Testis (tissue), 3 donors: ENCODE results near the gene TMEFF1. TPM values are rescaled to one million over a fixed set of nuclear protein-coding genes. Genes with fewer than 3 reads are reported as not detected.

ENCODE experiments used
- DNase-seq: peaks from one replicate; pipeline ENCODE4 v3.0.0-alpha.2; 2019
- H3K27ac ChIP-seq, 2 donors: fragments of 200-600 bp; sonication (generic); one replicate each; pipeline ENCODE4 v1.5.1; 2019
- H3K27me3 ChIP-seq: fragments of 200-600 bp; sonication (generic); one replicate; pipeline ENCODE4 v1.5.1; 2019
- H3K36me3 ChIP-seq: fragments of 200-600 bp; sonication (generic); one replicate; pipeline ENCODE4 v1.5.1; 2017; ENCODE audit warnings: low read depth; ENCODE audit errors: missing control alignments
- H3K4me1 ChIP-seq: fragments of 200-600 bp; sonication (generic); one replicate; pipeline ENCODE4 v1.5.1; 2019
- H3K4me3 ChIP-seq, 2 donors: fragments of 200-600 bp; sonication (generic); one replicate each; pipeline ENCODE4 v1.5.1; 2017 to 2019
- H3K9me3 ChIP-seq: fragments of 200-600 bp; sonication (generic); one replicate; pipeline ENCODE4 v1.5.1; 2017
- CTCF ChIP-seq, 3 experiments: fragments of 450-650 bp in 2 of 3; fragments of 200-600 bp in 1 of 3; sonication (generic) in 1 of 3; IDR thresholded peaks; one replicate each; pipeline ENCODE4 v1.5.1; 2016 to 2019; ENCODE audit warnings: antibody characterized with exemption in 3 of 3, mild to moderate bottlenecking in 2 of 3, moderate library complexity in 1 of 3
- POLR2A ChIP-seq: fragments of 450-650 bp; IDR thresholded peaks from one replicate; pipeline ENCODE4 v1.6.1; 2017; ENCODE audit warnings: antibody characterized with exemption, mild to moderate bottlenecking, moderate library complexity
- WGBS, 2 donors: methylation state at CpG; one replicate each; pipeline ENCODE4 v1.1.5; 2018; 5-methylcytosine and 5-hydroxymethylcytosine counted together
- intact Hi-C: fragments of 100-400 bp; cut with DNase I; formaldehyde crosslinking; loops from one replicate; pipeline ENCODE4 v1.15.1; 2023; ENCODE audit warnings: low total_unique reads
- polyA plus RNA-seq: library from polyadenylated mRNA; stranded (reverse); fragments of 350-450 nt; fragmentation: Illumina TruSeq; extraction: RNeasy Lipid Tissue Mini Kit (QIAGEN cat#74804); gene quantifications from one replicate; pipeline ENCODE4 v1.2.3, GENCODE V29; 2014; ENCODE audit warnings: low read depth, low replicate concordance; ENCODE audit not compliant: insufficient read depth
- total RNA-seq, 2 donors: library from RNA; depleted of rRNA; stranded (reverse); fragments of >200 nt; gene quantifications; one replicate each; pipeline ENCODE4 v1.2.3, GENCODE V29; 2016

TMEFF1 gene
- total and polyA plus RNA-seq, 3 donors from 2014 or later: 2.3 to 8.7 (median 5.9) TPM

- intact Hi-C loops: no loop called here
- H3K9me3 ChIP-seq: no peaks in the 10 kb centered on the region
- H3K27me3 ChIP-seq: no peaks in the 10 kb centered on the region
- no peaks in the 10 kb centered on the region for H3K36me3 ChIP-seq
- H3K27ac ChIP-seq: no peak overlapping the region
- no peaks in the 10 kb centered on the region for H3K4me1 ChIP-seq
- TF ChIP-seq POLR2A (no peak), CTCF (IDR thresholded peaks at IDR 0.05) (no peak)
- DNase-seq: no peak
- H3K4me3 ChIP-seq: no peak overlapping the region
- 97 to 99% methylated on average over 6 of the region's 6 CpGs for WGBS, 2 donors
These were observed 4.9 kb upstream of the TMEFF1 start for GRCh38 chr9:100468041-100468440.

GRCh38 chr9:100472268-100472667 is 681 bp upstream of the TMEFF1 start:
- no peaks in the 10 kb centered on the region for H3K27me3 ChIP-seq
- no peaks in the 10 kb centered on the region for H3K36me3 ChIP-seq
- H3K4me3 ChIP-seq: peak overlapping the region in 1 of 2 donors; percentile 44
- TF ChIP-seq POLR2A (no peak), CTCF (IDR thresholded peaks at IDR 0.05) (no peak)
- DNase-seq: no peak
- 48 to 64% methylated on average over 3 of the region's 3 CpGs for WGBS, 2 donors
- no peak overlapping the region for H3K27ac ChIP-seq
- H3K4me1 ChIP-seq: no peaks in the 10 kb centered on the region
- no peaks in the 10 kb centered on the region for H3K9me3 ChIP-seq
- intact Hi-C loops: no loop called here

GRCh38 chr9:100473276-100474081 is 530 bp downstream of the TMEFF1 start:
- Histone ChIP-seq H3K4me1 (no peaks in the 10 kb centered on the region), H3K9me3 (no peaks in the 10 kb centered on the region), H3K36me3 (no peaks in the 10 kb centered on the region), H3K27ac (peak overlapping the region; percentile 39 to 56), H3K4me3 (peak overlapping the region; percentile 60 to 70), H3K27me3 (no peaks in the 10 kb centered on the region)
- WGBS, 2 donors: 0 to 1% methylated on average over 26 to 67 of the region's 108 CpGs
- DNase-seq: peak; percentile 19
- TF ChIP-seq POLR2A (no peak), CTCF (IDR thresholded peaks at IDR 0.05) (no peak)
- intact Hi-C loops: no loop called here

- Histone ChIP-seq H3K4me1 (no peaks in the 10 kb centered on the region), H3K9me3 (no peaks in the 10 kb centered on the region), H3K27me3 (no peaks in the 10 kb centered on the region), H3K27ac (peak overlapping the region in 1 of 2 donors; percentile 56), H3K4me3 (peak overlapping the region; percentile 60 to 70), H3K36me3 (no peaks in the 10 kb centered on the region)
- DNase-seq: peak; percentile 17
- TF ChIP-seq POLR2A: no peak
- WGBS, 2 donors: 25 to 35% methylated on average over 21 to 26 of the region's 26 CpGs
- intact Hi-C loops: no loop called here
These were observed 1.4 kb downstream of the TMEFF1 start for GRCh38 chr9:100474082-100474923.

GRCh38 chr9:100474924-100475276 is 2.0 kb downstream of the TMEFF1 start:
- no peak for DNase-seq
- Histone ChIP-seq H3K27me3 (no peaks in the 10 kb centered on the region), H3K9me3 (no peaks in the 10 kb centered on the region), H3K36me3 (no peaks in the 10 kb centered on the region), H3K27ac (no peak overlapping the region), H3K4me1 (no peaks in the 10 kb centered on the region), H3K4me3 (no peak overlapping the region)
- TF ChIP-seq POLR2A (no peak), CTCF (IDR thresholded peaks at IDR 0.05) (no peak)
- 72 to 82% methylated on average over 4 of the region's 4 CpGs for WGBS, 2 donors
- intact Hi-C loops: no loop called here
